ENCODE data around the gene RPL15. TPM values are rescaled to one million over a fixed set of nuclear protein-coding genes. Genes with fewer than 3 reads are reported as not detected.

RPL15 gene
- total and polyA plus RNA-seq, 10 of the 15 experiments (the other 5 are each of a cell fraction or from before 2014, with no cell fraction given): 2,885 to 10,761 (median 4,017) TPM

GRCh38 chr3:23968463-23969184 is 51.7 kb downstream of the RPL15 start (continued):
- TF ChIP-seq, protein P1, sequence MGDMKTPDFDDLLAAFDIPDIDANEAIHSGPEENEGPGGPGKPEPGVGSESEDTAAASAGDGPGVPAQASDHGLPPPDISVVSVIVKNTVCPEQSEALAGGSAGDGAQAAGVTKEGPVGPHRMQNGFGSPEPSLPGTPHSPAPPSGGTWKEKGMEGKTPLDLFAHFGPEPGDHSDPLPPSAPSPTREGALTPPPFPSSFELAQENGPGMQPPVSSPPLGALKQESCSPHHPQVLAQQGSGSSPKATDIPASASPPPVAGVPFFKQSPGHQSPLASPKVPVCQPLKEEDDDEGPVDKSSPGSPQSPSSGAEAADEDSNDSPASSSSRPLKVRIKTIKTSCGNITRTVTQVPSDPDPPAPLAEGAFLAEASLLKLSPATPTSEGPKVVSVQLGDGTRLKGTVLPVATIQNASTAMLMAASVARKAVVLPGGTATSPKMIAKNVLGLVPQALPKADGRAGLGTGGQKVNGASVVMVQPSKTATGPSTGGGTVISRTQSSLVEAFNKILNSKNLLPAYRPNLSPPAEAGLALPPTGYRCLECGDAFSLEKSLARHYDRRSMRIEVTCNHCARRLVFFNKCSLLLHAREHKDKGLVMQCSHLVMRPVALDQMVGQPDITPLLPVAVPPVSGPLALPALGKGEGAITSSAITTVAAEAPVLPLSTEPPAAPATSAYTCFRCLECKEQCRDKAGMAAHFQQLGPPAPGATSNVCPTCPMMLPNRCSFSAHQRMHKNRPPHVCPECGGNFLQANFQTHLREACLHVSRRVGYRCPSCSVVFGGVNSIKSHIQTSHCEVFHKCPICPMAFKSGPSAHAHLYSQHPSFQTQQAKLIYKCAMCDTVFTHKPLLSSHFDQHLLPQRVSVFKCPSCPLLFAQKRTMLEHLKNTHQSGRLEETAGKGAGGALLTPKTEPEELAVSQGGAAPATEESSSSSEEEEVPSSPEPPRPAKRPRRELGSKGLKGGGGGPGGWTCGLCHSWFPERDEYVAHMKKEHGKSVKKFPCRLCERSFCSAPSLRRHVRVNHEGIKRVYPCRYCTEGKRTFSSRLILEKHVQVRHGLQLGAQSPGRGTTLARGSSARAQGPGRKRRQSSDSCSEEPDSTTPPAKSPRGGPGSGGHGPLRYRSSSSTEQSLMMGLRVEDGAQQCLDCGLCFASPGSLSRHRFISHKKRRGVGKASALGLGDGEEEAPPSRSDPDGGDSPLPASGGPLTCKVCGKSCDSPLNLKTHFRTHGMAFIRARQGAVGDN (IDR thresholded peaks at IDR 0.05): no peak
- TF ChIP-seq RCOR1 (conservative IDR thresholded peaks at IDR 0.05; ENCODE audit: low read depth, low read length): no peak
- no peak for TF ChIP-seq ATF7 (IDR thresholded peaks at IDR 0.05; ENCODE audit: low read depth)
- TF ChIP-seq E2F4 (IDR thresholded peaks at IDR 0.05; ENCODE audit: low read depth, low read length): no peak
- TF ChIP-seq SIN3A (IDR thresholded peaks at IDR 0.05; ENCODE audit: low read depth, low read length): no peak

- BruUV-seq (replicated peaks): no TSS peak
- H2AFZ ChIP-seq (ENCODE audit: control insufficient read depth, low read depth, low read length): no peak overlapping the region
- no peak overlapping the region for H3K4me3 ChIP-seq
- H3K79me2 ChIP-seq (ENCODE audit: control insufficient read depth, insufficient read depth, low read length): no peaks in the 10 kb centered on the region
- POLR2A ChIA-PET: no interaction called here
- in situ Hi-C loops (cut with MboI) (no loop called here), intact Hi-C loops (cut with micrococcal nuclease; ENCODE audit: unreplicated experiment) (no loop called here)
- DNase-seq (ENCODE audit: low read depth, low spot score) (no peak), FAIRE-seq (no peak), ATAC-seq (no peak)
- H3K36me3 ChIP-seq (ENCODE audit: control insufficient read depth in 2 of 2, insufficient read depth in 2 of 2, low read length in 1 of 2): peaks cover 0 to 4% of the 10 kb centered on the region in 2 experiments; a peak in 1 of 4 replicates
- RAD21 ChIA-PET (ENCODE audit: unreplicated experiment): no interaction called here
- no peak overlapping the region for H3K4me2 ChIP-seq (ENCODE audit: control insufficient read depth, insufficient read depth)
- H3K9me3 ChIP-seq (replicated peaks; ENCODE audit: control insufficient read depth, insufficient read depth, low read length): no peaks in the 10 kb centered on the region
- H3K27me3 ChIP-seq (replicated peaks in 1 of 2; ENCODE audit: control insufficient read depth in 2 of 2, insufficient read depth in 2 of 2, low read length in 1 of 2): no peaks in the 10 kb centered on the region
- H3K4me1 ChIP-seq (ENCODE audit: control insufficient read depth, insufficient read depth, low read length): no peaks in the 10 kb centered on the region
- 87% methylated on average over 4 of the region's 4 CpGs for WGBS (ENCODE audit: insufficient coverage, insufficient replicate concordance, low lambda C conversion rate, missing lambda C conversion rate)
- H4K20me1 ChIP-seq (ENCODE audit: control insufficient read depth, insufficient read depth): no peaks in the 10 kb centered on the region
- CTCF ChIA-PET: interaction anchor here (0.7 to 2.3 kb wide), 4 partner anchors 11 to 81 kb away, joined by 3 to 8 read pairs (median 5); no protein-coding TSS in a partner anchor
- H3K27ac ChIP-seq (ENCODE audit: control insufficient read depth, insufficient read depth): no peak overlapping the region
- SMC1A ChIA-PET (ENCODE audit: uncharacterized antibody, unreplicated experiment): interaction anchor here (0.7 to 4.4 kb wide), 10 partner anchors 8 to 249 kb away, joined by 3 to 17 read pairs (median 4); no protein-coding TSS in a partner anchor
- no peak overlapping the region for H3K9ac ChIP-seq (ENCODE audit: control insufficient read depth, insufficient read depth, low read length)
- TF ChIP-seq ZSCAN29 (IDR thresholded peaks at IDR 0.05): no peak
- TF ChIP-seq FOXK2 (IDR thresholded peaks at IDR 0.05): no peak
- TF ChIP-seq IKZF1 (conservative IDR thresholded peaks at IDR 0.05): no peak
- TF ChIP-seq, protein P2, sequence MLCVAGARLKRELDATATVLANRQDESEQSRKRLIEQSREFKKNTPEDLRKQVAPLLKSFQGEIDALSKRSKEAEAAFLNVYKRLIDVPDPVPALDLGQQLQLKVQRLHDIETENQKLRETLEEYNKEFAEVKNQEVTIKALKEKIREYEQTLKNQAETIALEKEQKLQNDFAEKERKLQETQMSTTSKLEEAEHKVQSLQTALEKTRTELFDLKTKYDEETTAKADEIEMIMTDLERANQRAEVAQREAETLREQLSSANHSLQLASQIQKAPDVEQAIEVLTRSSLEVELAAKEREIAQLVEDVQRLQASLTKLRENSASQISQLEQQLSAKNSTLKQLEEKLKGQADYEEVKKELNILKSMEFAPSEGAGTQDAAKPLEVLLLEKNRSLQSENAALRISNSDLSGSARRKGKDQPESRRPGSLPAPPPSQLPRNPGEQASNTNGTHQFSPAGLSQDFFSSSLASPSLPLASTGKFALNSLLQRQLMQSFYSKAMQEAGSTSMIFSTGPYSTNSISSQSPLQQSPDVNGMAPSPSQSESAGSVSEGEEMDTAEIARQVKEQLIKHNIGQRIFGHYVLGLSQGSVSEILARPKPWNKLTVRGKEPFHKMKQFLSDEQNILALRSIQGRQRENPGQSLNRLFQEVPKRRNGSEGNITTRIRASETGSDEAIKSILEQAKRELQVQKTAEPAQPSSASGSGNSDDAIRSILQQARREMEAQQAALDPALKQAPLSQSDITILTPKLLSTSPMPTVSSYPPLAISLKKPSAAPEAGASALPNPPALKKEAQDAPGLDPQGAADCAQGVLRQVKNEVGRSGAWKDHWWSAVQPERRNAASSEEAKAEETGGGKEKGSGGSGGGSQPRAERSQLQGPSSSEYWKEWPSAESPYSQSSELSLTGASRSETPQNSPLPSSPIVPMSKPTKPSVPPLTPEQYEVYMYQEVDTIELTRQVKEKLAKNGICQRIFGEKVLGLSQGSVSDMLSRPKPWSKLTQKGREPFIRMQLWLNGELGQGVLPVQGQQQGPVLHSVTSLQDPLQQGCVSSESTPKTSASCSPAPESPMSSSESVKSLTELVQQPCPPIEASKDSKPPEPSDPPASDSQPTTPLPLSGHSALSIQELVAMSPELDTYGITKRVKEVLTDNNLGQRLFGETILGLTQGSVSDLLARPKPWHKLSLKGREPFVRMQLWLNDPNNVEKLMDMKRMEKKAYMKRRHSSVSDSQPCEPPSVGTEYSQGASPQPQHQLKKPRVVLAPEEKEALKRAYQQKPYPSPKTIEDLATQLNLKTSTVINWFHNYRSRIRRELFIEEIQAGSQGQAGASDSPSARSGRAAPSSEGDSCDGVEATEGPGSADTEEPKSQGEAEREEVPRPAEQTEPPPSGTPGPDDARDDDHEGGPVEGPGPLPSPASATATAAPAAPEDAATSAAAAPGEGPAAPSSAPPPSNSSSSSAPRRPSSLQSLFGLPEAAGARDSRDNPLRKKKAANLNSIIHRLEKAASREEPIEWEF (IDR thresholded peaks at IDR 0.05; ENCODE audit: insufficient replicate concordance, low read depth, low read length): no peak
- no peak for TF ChIP-seq RELA (IDR thresholded peaks at IDR 0.05; ENCODE audit: borderline replicate concordance, partially characterized antibody)
- TF ChIP-seq IKZF2 (IDR thresholded peaks at IDR 0.05): no peak
- no peak for TF ChIP-seq PAX8 (IDR thresholded peaks at IDR 0.05)
- TF ChIP-seq MYB (IDR thresholded peaks at IDR 0.05; ENCODE audit: borderline replicate concordance, low read depth, low read length): no peak
These were observed 52.5 kb downstream of the RPL15 start for GRCh38 chr3:23969393-23969792.
